Thoracic aorta (tissue), 2 donors: ENCODE measurements around the gene CISD2. TPM values are rescaled to one million over a fixed set of nuclear protein-coding genes. Genes with fewer than 3 reads are reported as not detected.

Experiments
- ATAC-seq: fragments of 150-250 bp; one replicate; pipeline ENCODE4 v1.8.0; 2017; ENCODE audit warnings: low read depth; ENCODE audit not compliant: insufficient number of reproducible peaks, low FRiP score
- DNase-seq: peaks from one replicate; pipeline ENCODE4 v3.0.0-alpha.2; 2020; ENCODE audit warnings: low spot score
- H3K27ac ChIP-seq, 2 donors: fragments of 200-600 bp; sonication (generic); 1 replicate in 1 of 2; 2 replicates in 1 of 2; pipeline ENCODE4 v1.5.1; 2016; ENCODE audit warnings: mild to moderate bottlenecking in 2 of 2, moderate library complexity in 2 of 2
- H3K27me3 ChIP-seq: fragments of 200-600 bp; sonication (generic); replicated peaks from 2 replicates; pipeline ENCODE4 v1.6.0; 2016; ENCODE audit warnings: mild to moderate bottlenecking; ENCODE audit not compliant: insufficient read depth
- H3K36me3 ChIP-seq: fragments of 200-600 bp; sonication (generic); one replicate; pipeline ENCODE4 v1.5.1; 2016
- H3K4me1 ChIP-seq, 2 donors: fragments of 200-600 bp; sonication (generic); 1 replicate in 1 of 2; 2 replicates in 1 of 2; pipeline versions ENCODE4 v1.5.1 to v1.6.0; 2016; ENCODE audit warnings: low read depth in 2 of 2, mild to moderate bottlenecking in 1 of 2; ENCODE audit not compliant: control insufficient read depth in 1 of 2
- H3K4me3 ChIP-seq: fragments of 200-600 bp; sonication (generic); 2 replicates; pipeline ENCODE4 v1.5.1; 2016; ENCODE audit warnings: mild to moderate bottlenecking
- H3K9me3 ChIP-seq: fragments of 200-600 bp; sonication (generic); 2 replicates; pipeline ENCODE4 v1.5.1; 2016
- CTCF ChIP-seq: fragments of 200-600 bp; sonication (generic); IDR thresholded peaks from one replicate; pipeline ENCODE4 v1.5.1; 2019; ENCODE audit warnings: antibody characterized with exemption
- total RNA-seq, 2 donors: library from RNA; depleted of rRNA; stranded (reverse); fragments of >200 nt; gene quantifications; one replicate each; pipeline versions ENCODE4 v1.1.0 to v1.2.3, GENCODE V29; 2016

The CISD2 gene
- total RNA-seq, 2 donors from 2014 or later = 4.9 to 10.2 TPM

- H3K4me1 ChIP-seq = no peaks in the 10 kb centered on the region
- ATAC-seq (no peak), DNase-seq (no peak)
- no peaks in the 10 kb centered on the region for H3K36me3 ChIP-seq
- no peak for TF ChIP-seq CTCF
- no peaks in the 10 kb centered on the region for H3K9me3 ChIP-seq
- no peak overlapping the region for H3K27ac ChIP-seq
- H3K27me3 ChIP-seq = no peaks in the 10 kb centered on the region
- no peak overlapping the region for H3K4me3 ChIP-seq
These were observed 32.2 kb upstream of the CISD2 start for GRCh38 chr4:102836596-102836995.

DNA sequence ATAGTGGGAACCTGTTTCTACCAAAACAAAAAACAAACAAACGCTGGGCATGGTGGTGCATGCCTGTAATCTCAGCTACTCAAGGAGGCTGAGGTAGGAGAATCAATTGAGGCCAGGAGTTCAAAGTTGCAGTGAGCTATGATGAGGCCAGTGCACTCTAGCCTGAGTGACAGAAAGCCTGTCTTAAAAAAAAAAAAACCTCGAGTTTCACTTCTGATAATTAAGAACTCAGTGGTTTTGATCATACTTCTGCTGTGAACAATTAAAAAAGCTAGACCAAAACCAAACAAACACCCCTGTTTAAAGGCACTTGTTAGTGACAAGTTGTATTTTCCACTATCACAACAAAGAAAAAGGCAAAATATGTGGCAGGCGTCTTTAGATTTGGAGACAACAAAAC is 26.4 kb upstream of the CISD2 start:
- no peaks in the 10 kb centered on the region for H3K9me3 ChIP-seq
- no peaks in the 10 kb centered on the region for H3K27me3 ChIP-seq
- no peak for DNase-seq
- H3K27ac ChIP-seq = no peak overlapping the region
- no peak overlapping the region for H3K4me3 ChIP-seq
- H3K4me1 ChIP-seq = no peaks in the 10 kb centered on the region
- TF ChIP-seq CTCF = no peak
- H3K36me3 ChIP-seq = no peaks in the 10 kb centered on the region
- no peak for ATAC-seq

DNA sequence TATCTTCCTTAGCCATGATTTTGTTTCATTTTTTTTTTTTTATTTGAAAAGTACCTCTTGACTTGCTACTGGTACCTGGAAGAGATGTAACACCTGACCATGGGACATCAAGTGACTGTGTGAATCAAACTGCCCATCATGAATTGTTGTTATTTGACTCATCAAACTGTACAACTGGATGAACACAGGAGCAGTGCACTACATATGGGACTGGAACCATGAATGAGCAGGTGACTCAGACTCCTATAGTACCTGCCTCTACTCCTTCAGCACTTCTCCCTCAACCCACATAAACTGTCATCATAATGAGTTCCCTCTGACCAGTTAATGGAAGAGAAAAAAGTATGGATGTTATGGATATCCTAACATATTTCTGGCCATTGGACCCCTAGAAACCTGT is 25.5 kb upstream of the CISD2 start:
- no peaks in the 10 kb centered on the region for H3K36me3 ChIP-seq
- H3K27ac ChIP-seq = no peak overlapping the region
- H3K27me3 ChIP-seq = no peaks in the 10 kb centered on the region
- no peaks in the 10 kb centered on the region for H3K9me3 ChIP-seq
- no peaks in the 10 kb centered on the region for H3K4me1 ChIP-seq
- DNase-seq (no peak), ATAC-seq (no peak)
- no peak for TF ChIP-seq CTCF
- H3K4me3 ChIP-seq = no peak overlapping the region

DNA sequence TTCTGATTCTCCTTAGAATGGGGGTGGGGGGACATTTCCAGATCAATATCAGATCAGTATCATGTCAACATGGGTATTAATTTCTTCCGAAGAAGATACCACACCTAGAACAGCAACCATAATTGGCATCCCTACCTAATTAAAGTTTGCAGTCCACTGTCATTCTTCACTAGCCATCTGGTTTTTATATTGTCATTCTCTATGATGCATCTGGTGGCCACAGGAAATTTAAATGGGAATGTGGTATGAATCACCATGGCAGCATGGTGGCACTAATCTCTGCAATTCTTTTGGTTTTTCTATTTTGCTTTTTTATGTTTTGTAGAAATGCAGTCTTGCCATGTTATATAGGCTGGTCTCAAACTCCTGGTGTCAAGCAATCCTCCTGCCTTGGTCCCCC is 24.9 kb upstream of the CISD2 start:
- TF ChIP-seq CTCF = no peak
- no peaks in the 10 kb centered on the region for H3K4me1 ChIP-seq
- no peak overlapping the region for H3K4me3 ChIP-seq
- DNase-seq (no peak), ATAC-seq (no peak)
- no peaks in the 10 kb centered on the region for H3K27me3 ChIP-seq
- H3K27ac ChIP-seq = no peak overlapping the region
- H3K9me3 ChIP-seq = no peaks in the 10 kb centered on the region
- no peaks in the 10 kb centered on the region for H3K36me3 ChIP-seq

DNA sequence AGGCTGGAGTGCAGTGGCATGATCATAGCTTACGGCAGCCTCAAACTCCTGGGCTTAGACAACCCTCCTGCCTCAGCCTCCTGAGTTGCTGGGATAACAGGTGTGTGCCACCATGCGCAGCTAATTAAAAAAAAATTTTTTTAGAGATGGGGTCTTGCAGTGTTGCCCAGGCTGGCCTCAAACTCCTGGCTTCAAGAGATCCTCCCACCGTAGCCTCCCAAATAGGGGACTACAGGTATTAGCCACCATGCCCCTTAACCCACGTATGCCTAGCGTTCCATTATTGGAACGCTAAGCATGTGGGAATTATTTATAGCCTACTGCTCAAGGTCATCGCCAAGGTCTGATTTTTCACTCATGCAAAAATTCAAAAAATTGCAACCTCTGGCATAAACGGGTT is 21.1 kb upstream of the CISD2 start:
- H3K4me1 ChIP-seq = no peaks in the 10 kb centered on the region
- DNase-seq (no peak), ATAC-seq (no peak)
- TF ChIP-seq CTCF = no peak
- no peaks in the 10 kb centered on the region for H3K27me3 ChIP-seq
- H3K4me3 ChIP-seq = no peak overlapping the region
- no peaks in the 10 kb centered on the region for H3K36me3 ChIP-seq
- no peaks in the 10 kb centered on the region for H3K9me3 ChIP-seq
- no peak overlapping the region for H3K27ac ChIP-seq
